CD4-positive, alpha-beta T cell treated with Interleukin-15 for 4 hours (primary cell): ENCODE measurements around the gene PRTFDC1.
"Not testable (repeated sequence)": the region's sequence is repeated elsewhere in the genome, so short reads cannot be mapped to it uniquely, and the experiment has no call there.

Source experiments
- DNase-seq: peaks from one replicate; pipeline ENCODE4 v3.0.0-alpha.2; 2020; ENCODE audit warnings: low spot score

PRTFDC1 gene

DNA sequence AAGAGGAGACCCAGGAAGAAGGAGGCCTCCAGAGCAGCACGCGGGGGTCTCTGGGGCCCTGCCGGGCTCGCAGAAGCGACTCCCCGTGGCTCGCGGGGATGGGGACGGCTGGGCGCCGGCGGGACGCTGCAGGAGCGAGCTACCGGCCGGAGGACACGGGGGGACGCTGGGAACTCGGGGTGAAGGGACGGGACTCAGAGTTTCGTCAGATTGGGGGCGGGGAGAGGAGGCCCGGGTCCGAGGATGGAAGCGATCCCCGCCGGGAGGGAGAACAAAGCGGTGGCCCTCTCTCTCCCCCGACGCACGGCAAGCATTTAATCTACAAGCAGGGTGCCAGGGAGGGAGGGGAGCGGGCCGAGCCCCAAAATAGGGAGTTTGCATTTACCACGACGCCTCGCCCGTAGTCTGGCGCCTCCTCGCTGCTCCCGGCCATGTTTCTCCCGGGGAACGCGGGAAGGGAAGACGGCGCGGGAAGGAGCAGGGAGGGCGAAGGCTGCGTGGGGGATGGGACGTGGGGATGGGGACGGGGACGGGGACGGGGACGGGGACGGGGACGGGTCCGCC lies at the start of gene PRTFDC1:
PRTFDC1 (minus strand) TSS at position 464 of the 564 bp plus-strand sequence; CDS start at position 433, 31 bp downstream.
- peak; percentile 12 for DNase-seq

DNA sequence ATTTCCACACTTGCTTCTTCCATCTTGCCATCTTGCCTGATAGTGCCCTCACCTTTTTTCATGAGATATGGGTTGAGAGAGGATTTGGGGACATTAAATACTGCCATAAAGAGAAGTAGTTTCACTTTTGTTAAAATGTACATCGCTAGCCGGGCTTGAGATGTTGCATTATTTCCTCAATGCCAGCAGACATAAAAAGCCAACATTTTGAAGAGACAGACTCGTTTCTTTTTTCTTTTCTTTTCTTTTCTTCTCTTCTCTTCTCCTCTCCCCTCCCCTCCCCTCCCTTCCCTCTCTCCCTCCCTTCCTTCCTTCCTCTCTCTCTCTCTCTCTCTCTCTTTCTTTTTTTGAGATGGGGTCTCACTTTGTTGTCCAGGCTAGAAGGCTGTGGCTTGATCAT lies 45.6 kb upstream of the PRTFDC1 start:
- no peak for DNase-seq

- no peak for DNase-seq
Measured at GRCh38 chr10:24995072-24995471, 42.7 kb upstream of the PRTFDC1 start.

- no peak for DNase-seq
Measured at GRCh38 chr10:24993237-24993958, 41.0 kb upstream of the PRTFDC1 start.

DNA sequence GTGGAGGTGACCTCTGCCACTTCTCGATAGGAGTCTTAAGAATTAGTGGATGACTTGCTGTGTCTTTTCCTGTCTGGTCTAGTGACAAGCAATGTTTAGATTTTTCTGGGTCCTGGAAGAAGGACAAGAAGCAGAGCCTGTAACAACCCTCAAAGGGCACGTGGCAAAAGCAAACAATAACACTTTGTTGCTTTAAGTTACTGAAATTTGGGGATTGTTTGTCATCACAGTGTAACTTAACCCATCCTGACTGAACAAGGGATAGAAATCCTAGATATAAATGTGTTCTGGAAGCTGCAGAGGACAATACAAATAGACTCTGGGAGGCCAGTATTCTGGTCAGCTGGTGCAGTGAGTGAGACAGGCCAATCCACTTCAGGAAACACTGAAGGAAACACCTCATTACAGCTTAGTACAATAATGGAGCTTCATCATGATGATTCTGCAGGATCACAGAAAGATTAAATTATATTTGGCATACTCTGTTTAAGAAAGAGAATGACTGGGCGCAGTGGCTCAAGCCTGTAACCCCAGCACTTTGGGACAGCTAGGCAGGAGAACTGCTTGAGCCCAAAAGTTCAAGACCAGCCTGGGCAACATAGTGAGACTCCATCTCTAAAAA lies 40.2 kb upstream of the PRTFDC1 start:
- DNase-seq = no peak

GRCh38 chr10:24991298-24991697 lies 38.9 kb upstream of the PRTFDC1 start:
- DNase-seq = no peak

DNA sequence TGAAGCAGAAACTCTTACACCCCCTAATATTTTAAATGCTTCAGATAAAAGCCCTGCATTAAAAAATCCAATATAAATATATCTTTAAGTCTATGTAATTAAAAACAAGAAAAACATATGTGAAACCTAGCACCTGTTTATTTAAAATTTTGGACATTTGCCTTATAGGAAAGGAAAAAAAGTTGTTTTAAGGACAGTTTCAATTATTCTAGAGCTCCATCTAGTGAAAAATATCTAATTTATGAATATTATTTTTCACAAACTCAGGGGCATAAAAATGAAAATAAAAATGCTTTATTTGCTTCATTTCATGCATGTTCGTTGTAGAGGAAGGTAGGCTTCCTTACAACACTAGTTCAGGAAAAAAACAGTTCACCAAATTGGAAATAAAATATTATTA lies 37.5 kb upstream of the PRTFDC1 start:
- DNase-seq = no peak

DNA sequence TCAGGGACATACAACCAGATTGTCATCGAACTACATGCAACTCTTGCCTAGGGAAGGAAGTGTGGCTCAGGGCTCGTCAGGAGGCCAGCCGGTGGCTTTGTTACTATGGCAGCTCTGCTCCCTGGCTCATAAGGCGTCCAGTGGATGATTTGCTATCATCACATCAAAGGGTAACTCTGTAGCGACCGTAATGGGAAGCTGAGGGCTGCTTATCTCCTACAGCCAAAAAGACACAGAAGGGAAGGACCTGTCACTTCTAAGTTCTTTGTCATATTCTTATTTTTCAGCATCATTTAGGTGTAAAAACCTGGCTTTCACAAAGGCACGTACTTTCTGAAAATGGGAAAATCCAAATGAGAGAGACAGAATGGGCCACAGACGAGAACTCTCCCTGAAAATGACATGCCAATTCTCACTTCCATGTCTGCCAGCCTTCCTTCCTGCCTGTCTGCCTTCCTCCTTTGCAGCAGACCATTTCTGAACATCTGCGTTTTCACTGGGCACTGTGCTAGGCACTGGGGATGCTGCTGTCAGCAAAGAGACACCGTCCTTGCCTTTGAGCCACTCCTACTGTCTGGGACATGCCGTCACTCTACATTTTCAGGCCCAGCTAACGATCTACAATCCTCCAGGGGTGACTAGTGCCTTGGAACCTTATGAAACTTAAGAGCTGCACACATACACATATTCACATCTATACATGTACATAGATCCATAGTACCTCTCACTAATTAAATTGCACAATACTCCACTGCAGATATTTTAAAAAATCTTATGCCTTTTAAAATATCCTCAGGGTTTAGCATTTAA lies 36.6 kb upstream of the PRTFDC1 start:
- DNase-seq = no peak

- no peak for DNase-seq
Measured at GRCh38 chr10:24984906-24985305, 32.5 kb upstream of the PRTFDC1 start.

DNA sequence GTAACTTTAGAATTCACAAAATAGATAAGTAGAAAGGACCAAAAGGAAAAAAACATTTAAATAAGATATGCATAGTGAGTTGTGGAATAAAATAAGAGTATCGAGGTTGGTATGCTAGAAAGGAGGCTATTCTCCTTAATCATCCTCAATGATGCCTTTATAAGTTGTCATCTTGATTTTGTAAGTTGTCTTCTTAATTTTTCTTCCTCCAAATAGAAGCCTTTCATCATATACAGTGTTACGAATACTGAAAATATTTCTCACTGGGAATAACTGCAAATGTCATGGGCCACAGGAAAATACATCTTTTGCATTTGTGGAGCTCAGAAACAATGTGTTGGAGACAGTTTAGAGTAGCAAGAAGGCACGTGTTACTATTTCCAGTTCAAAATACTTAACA lies 31.5 kb upstream of the PRTFDC1 start:
- no peak for DNase-seq

GRCh38 chr10:24983130-24983529 lies 30.7 kb upstream of the PRTFDC1 start:
- no peak for DNase-seq

DNA sequence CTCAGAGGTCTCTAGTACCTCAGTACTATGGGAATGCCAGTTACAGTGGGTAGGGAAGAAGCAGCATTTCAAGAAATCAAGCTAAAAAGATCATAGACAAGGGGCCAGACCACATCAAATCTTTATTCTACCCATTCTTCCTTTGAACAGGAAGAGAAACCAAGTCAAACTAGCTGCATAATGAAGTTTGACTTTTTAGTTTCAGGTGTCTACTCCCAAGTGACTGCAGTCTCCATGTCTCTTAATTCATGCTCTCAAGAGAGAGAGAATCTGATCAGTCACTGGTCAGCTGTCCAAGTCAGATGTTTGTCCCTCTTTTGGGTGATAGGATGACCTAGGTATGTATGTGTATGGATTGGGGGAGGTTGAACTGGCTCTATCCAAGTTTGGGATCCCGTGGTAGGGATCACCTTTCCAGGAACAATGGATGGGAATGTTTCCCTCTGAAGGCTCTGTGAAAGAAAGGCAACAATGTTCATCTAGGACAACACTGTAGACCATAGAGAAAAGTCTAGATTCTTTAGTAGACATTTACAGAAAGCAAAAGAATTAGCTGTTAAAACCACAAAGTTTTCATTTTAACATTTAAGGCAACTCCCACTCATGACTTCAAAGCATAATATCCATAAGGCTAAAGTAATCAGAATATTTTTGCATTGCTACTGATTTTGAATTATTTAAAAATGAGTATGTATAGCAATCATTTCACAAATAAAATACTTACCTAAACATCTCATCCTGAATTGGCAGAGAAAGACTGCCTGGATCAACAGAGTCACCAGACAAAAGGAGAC lies 30.1 kb upstream of the PRTFDC1 start:
- no peak for DNase-seq

- DNase-seq = no peak
Measured at GRCh38 chr10:24981161-24981710, 28.8 kb upstream of the PRTFDC1 start.

- DNase-seq = no peak
Measured at GRCh38 chr10:24979685-24980084, 27.3 kb upstream of the PRTFDC1 start.

GRCh38 chr10:24974976-24975375 lies 22.6 kb upstream of the PRTFDC1 start:
- no peak for DNase-seq

DNA sequence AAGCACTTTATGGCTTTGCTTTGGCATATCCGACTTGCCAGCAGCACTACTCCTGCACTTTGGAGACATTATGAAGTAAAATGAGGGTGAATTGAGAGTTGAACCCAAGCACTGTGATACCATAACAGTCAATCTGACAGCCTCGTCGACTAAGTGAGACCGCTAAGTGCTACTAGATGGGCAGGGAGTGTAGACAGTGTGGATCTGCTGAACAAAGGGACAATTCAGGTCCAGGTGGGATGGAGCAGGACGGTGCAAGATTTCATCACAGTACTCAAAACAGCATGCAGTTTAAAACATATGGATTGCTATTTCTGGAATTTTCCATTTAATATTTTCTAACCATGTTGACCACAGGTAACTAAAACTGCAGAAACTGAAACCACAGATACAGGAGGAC lies 20.8 kb upstream of the PRTFDC1 start:
- no peak for DNase-seq

- DNase-seq = no peak
Measured at GRCh38 chr10:24971374-24971773, 19.0 kb upstream of the PRTFDC1 start.

DNA sequence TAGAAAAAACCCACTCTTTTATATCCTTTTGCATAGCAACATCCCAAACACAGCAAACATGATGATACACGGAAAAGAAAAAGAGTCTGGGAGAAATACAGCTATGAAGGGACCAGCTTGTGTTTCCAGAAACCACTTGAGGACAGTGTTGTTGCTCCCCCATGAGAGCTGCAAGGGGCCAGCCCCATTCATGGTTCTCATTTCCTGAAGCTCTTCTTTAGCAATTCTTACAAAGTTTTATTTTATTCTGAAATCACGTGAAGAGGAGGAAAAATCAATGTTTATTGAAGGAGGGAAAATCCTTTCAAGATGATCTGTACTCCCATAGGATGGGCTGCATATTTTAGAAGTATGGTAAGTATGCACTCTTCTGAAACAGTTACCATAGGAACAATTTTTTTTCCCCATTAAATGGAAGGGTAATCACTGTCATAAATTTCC lies 17.5 kb upstream of the PRTFDC1 start:
- DNase-seq = no peak

GRCh38 chr10:24968951-24969350 lies 16.5 kb upstream of the PRTFDC1 start:
- not testable (repeated sequence) for DNase-seq

DNA sequence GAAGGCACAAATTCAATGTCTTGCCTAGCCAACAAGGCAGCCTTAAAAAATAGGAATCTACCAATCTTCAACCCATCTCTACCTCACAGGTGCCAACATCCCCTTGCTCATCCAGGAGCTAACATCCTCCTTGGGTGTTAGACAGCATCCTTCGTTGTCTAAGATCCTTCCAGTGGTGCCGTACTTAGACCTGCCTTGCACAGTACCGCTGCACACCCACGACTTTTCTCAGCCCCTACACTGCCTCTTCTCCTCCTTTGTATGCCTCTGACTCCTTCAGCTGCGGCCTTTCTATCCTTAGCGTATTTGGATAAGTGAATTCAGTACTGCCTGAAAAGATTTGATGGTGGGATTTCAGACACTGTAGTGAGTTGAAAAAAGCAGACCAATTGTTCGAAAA lies 15.9 kb upstream of the PRTFDC1 start:
- DNase-seq = no peak

GRCh38 chr10:24966962-24967481 lies 14.6 kb upstream of the PRTFDC1 start:
- DNase-seq = no peak
